Astrocyte (in vitro differentiated cells and primary cell): ENCODE results near the gene PLEKHO1.

Source experiments
- CTCF ChIP-seq: IDR thresholded peaks from 2 replicates; pipeline ENCODE4 v1.5.1; 2011; ENCODE audit warnings: low read depth, mild to moderate bottlenecking, inconsistent platforms, low read length, moderate library complexity; ENCODE audit not compliant: insufficient read depth
- EZH2 ChIP-seq: IDR thresholded peaks from 2 replicates; pipeline ENCODE4 v1.6.1; 2012; ENCODE audit warnings: mild to moderate bottlenecking, low read length, inconsistent platforms; ENCODE audit not compliant: insufficient read depth

- TF ChIP-seq CTCF, result no peak
- no peak for TF ChIP-seq EZH2
These were observed 39.6 kb upstream of the PLEKHO1 start for GRCh38 chr1:150110116-150110515.
